ENCODE results near the gene TMEM120A. TPM values are rescaled to one million over a fixed set of nuclear protein-coding genes. Genes with fewer than 3 reads are reported as not detected.

TMEM120A gene
- polyA plus RNA-seq, 1 donor (not counting 4 experiments of a cell fraction or from before 2014, with no cell fraction given): 47.0 TPM

DNA sequence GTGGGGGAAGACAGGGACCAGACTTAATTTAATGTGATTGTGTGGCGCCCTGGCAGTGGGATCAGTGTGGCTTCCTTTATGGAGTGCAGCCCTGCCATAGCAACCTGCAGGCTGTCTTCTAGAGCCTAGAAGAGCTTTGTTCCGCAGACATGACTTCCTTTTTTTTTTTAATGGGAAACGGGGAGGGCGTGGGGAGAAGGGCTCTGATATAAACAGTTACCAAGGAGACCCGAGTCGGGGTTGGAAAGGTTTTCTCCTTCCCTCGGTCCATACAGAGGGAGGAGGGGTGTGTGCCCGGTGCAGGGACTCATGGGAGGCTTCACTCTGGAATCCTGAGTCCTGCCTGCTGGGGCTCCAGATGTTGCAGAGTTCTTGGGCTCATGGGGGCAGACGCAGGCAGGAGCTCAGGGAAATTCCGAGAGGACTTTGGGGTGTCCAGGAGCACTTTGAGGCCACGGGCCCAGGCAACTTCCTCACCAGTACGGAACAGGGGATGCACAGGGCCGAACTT is 26.9 kb downstream of the TMEM120A start:
- TF ChIP-seq EZH2 (IDR thresholded peaks at IDR 0.05; ENCODE audit: low read length): no peak
- no peak for TF ChIP-seq CTCF (optimal IDR thresholded peaks at IDR 0.05 in 1 of 3, IDR thresholded peaks at IDR 0.05 in 1 of 3, conservative IDR thresholded peaks at IDR 0.05 in 1 of 3; ENCODE audit: extremely low read depth in 1 of 3, insufficient read depth in 2 of 3, low read length in 3 of 3)
- Histone ChIP-seq H3K79me2 (ENCODE audit: control insufficient read depth, insufficient read depth, low read length) (no peaks in the 10 kb centered on the region), H3K27ac (ENCODE audit: control insufficient read depth, insufficient read depth, low read length) (no peak overlapping the region), H2AFZ (ENCODE audit: control insufficient read depth, low read length) (no peak overlapping the region), H3K4me3 (ENCODE audit: control insufficient read depth in 2 of 3, extremely low read depth in 1 of 3, insufficient read depth in 2 of 3, low read depth in 1 of 3, low read length in 3 of 3) (no peak overlapping the region), H3K4me1 (ENCODE audit: control insufficient read depth, extremely low read depth, insufficient read depth, low read length) (no peaks in the 10 kb centered on the region), H3K9ac (ENCODE audit: control insufficient read depth, extremely low read depth, insufficient read depth, low read length) (no peak overlapping the region), H3K9me1 (ENCODE audit: control insufficient read depth, extremely low read depth, insufficient read depth, low read length) (no peaks in the 10 kb centered on the region), H3K4me2 (ENCODE audit: control insufficient read depth, extremely low read depth, insufficient read depth, low read depth, low read length) (no peak overlapping the region), H3K36me3 (ENCODE audit: control insufficient read depth in 2 of 2, extremely low read depth in 1 of 2, insufficient read depth in 2 of 2, low read length in 2 of 2) (peaks cover 3 to 14% of the 10 kb centered on the region in 2 experiments), H3K9me3 (ENCODE audit: control insufficient read depth, low read depth, low read length) (no peaks in the 10 kb centered on the region), H4K20me1 (ENCODE audit: control insufficient read depth, extremely low read depth, insufficient read depth, low read length) (no peaks in the 10 kb centered on the region), H3K27me3 (ENCODE audit: control insufficient read depth, extremely low read depth, insufficient read depth, low read length) (no peaks in the 10 kb centered on the region)
- FAIRE-seq: no peak
- dilution Hi-C loops (cut with MboI; ENCODE audit: extremely low pct_ligation_motif_present, low sequenced_read_pairs): no loop called here
- DNase-seq (ENCODE audit: low read depth, low spot score): no peak

DNA sequence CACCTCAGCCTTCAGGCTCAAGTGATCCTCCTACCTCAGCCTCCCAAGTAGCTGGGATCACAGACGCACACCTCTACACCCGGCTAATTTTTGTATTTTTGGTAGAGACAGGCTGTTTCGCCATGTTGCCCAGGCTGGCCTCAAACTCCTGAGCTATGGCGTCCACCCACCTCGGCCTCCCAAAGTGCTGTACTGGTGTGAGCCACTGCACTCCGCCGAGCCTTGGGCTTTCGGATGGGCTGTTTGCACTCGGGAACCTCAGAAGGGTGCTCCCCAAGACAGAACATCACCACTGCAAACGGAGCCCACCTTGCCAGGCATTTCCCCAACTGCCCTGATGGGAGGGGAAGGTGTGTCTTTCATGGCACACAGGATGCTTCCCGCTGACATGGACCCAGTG is 27.3 kb downstream of the TMEM120A start:
- DNase-seq (ENCODE audit: low read depth, low spot score): no peak
- H3K36me3 ChIP-seq (ENCODE audit: control insufficient read depth in 2 of 2, extremely low read depth in 1 of 2, insufficient read depth in 2 of 2, low read length in 2 of 2): peaks cover 3 to 14% of the 10 kb centered on the region in 2 experiments

More for the DNA sequence above, 27.3 kb downstream of the TMEM120A start:
- Histone ChIP-seq H3K4me3 (ENCODE audit: control insufficient read depth in 2 of 3, extremely low read depth in 1 of 3, insufficient read depth in 2 of 3, low read depth in 1 of 3, low read length in 3 of 3) (no peak overlapping the region), H3K4me2 (ENCODE audit: control insufficient read depth, extremely low read depth, insufficient read depth, low read depth, low read length) (no peak overlapping the region), H3K9ac (ENCODE audit: control insufficient read depth, extremely low read depth, insufficient read depth, low read length) (no peak overlapping the region), H4K20me1 (ENCODE audit: control insufficient read depth, extremely low read depth, insufficient read depth, low read length) (no peaks in the 10 kb centered on the region), H3K9me3 (ENCODE audit: control insufficient read depth, low read depth, low read length) (no peaks in the 10 kb centered on the region), H3K79me2 (ENCODE audit: control insufficient read depth, insufficient read depth, low read length) (no peaks in the 10 kb centered on the region), H3K9me1 (ENCODE audit: control insufficient read depth, extremely low read depth, insufficient read depth, low read length) (no peaks in the 10 kb centered on the region), H3K27me3 (ENCODE audit: control insufficient read depth, extremely low read depth, insufficient read depth, low read length) (no peaks in the 10 kb centered on the region), H3K27ac (ENCODE audit: control insufficient read depth, insufficient read depth, low read length) (no peak overlapping the region), H2AFZ (ENCODE audit: control insufficient read depth, low read length) (no peak overlapping the region), H3K4me1 (ENCODE audit: control insufficient read depth, extremely low read depth, insufficient read depth, low read length) (no peaks in the 10 kb centered on the region)
- no peak for TF ChIP-seq CTCF (optimal IDR thresholded peaks at IDR 0.05 in 1 of 3, IDR thresholded peaks at IDR 0.05 in 1 of 3, conservative IDR thresholded peaks at IDR 0.05 in 1 of 3; ENCODE audit: extremely low read depth in 1 of 3, insufficient read depth in 2 of 3, low read length in 3 of 3)
- TF ChIP-seq EZH2 (IDR thresholded peaks at IDR 0.05; ENCODE audit: low read length): no peak
- FAIRE-seq: no peak
- dilution Hi-C loops (cut with MboI; ENCODE audit: extremely low pct_ligation_motif_present, low sequenced_read_pairs): no loop called here

All from keratinocyte (primary cell).